ENCODE measurements around the gene STK35. TPM values are rescaled to one million over a fixed set of nuclear protein-coding genes. Genes with fewer than 3 reads are reported as not detected.

STK35 gene
- total and polyA plus RNA-seq, 9 of the 15 experiments (the other 6 are each of a cell fraction or from before 2014, with no cell fraction given): 1.0 to 11.0 (median 6.3) TPM

DNA sequence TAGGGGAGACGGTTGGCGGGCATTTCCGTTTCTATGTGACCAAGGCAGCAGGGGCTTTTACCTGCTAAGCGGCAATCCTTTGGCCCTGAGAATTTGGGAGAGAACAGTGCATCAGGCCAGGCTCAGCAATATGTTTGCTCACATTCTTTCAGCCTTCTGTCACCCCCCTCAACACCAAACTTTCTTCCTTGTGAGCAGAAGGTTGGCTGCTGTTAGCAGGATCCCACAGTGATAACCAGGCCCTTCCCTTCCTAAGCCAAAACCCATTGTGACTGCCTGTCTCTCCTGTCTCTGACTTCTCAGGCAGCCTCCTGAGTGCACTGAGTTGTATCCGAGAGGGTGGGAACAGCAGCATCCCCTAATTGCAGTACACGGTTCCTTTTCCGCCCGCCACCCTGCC is 43.7 kb downstream of the STK35 start:
- Histone ChIP-seq H3K9me1 (ENCODE audit: control insufficient read depth, insufficient read depth, low read length) (no peaks in the 10 kb centered on the region), H3K79me2 (ENCODE audit: control insufficient read depth, insufficient read depth, low read length) (no peaks in the 10 kb centered on the region), H3K27ac (ENCODE audit: extremely low read depth, low read depth, low read length) (no peak overlapping the region), H3K36me3 (ENCODE audit: control insufficient read depth, insufficient read depth, low read length) (peaks cover 4% of the 10 kb centered on the region; the same call in 1 of the 3 replicates), H3K9ac (ENCODE audit: insufficient read depth in 1 of 2, low read depth in 2 of 2, low read length in 2 of 2) (no peak overlapping the region), H3K4me1 (replicated peaks in 1 of 2; ENCODE audit: control insufficient read depth in 2 of 2, insufficient read depth in 2 of 2, low read length in 2 of 2) (no peaks in the 10 kb centered on the region), H3K4me3 (no peak overlapping the region), H4K20me1 (replicated peaks; ENCODE audit: control insufficient read depth, insufficient read depth, low read length) (no peaks in the 10 kb centered on the region), H3K9me3 (replicated peaks; ENCODE audit: control insufficient read depth, insufficient read depth, low read depth, low read length) (no peaks in the 10 kb centered on the region), H3K27me3 (ENCODE audit: control insufficient read depth in 2 of 2, insufficient read depth in 2 of 2, low read length in 2 of 2) (no peaks in the 10 kb centered on the region), H3K4me2 (ENCODE audit: insufficient read depth, low read length) (no peak overlapping the region), H2AFZ (ENCODE audit: low read depth, low read length) (no peak overlapping the region)
- TF ChIP-seq SNIP1 (IDR thresholded peaks at IDR 0.05; ENCODE audit: low read depth): no peak
- no peak for TF ChIP-seq NCOA4 (IDR thresholded peaks at IDR 0.05; ENCODE audit: partially characterized antibody)
- no peak for TF ChIP-seq MYNN (IDR thresholded peaks at IDR 0.05)
- no peak for TF ChIP-seq MYNN (CRISPR knock-in tag; IDR thresholded peaks at IDR 0.05)
- no peak for TF ChIP-seq MTF1 (CRISPR knock-in tag; IDR thresholded peaks at IDR 0.05; ENCODE audit: borderline replicate concordance)
- no peak for TF ChIP-seq BCOR (IDR thresholded peaks at IDR 0.05)
- in situ Hi-C loops (cut with MboI): no loop called here
- WGBS (ENCODE audit: insufficient coverage, low coverage, missing lambda C conversion rate): 90% methylated on average over 5 of the region's 8 CpGs
- POLR2A ChIA-PET: interaction anchor here (0.6 kb wide), 1 partner anchor 16 kb away, joined by 3 read pairs; no protein-coding TSS in a partner anchor
- CTCF ChIA-PET (ENCODE audit: low intra/inter-chr PET ratio): no interaction called here
- ATAC-seq: no peak
- no peak for FAIRE-seq
- no TSS peak for BruUV-seq (replicated peaks)
- DNase-seq (ENCODE audit: extremely low read depth in 1 of 4, low spot score in 3 of 4): no peak
- intact Hi-C loops (cut with micrococcal nuclease): no loop called here

DNA sequence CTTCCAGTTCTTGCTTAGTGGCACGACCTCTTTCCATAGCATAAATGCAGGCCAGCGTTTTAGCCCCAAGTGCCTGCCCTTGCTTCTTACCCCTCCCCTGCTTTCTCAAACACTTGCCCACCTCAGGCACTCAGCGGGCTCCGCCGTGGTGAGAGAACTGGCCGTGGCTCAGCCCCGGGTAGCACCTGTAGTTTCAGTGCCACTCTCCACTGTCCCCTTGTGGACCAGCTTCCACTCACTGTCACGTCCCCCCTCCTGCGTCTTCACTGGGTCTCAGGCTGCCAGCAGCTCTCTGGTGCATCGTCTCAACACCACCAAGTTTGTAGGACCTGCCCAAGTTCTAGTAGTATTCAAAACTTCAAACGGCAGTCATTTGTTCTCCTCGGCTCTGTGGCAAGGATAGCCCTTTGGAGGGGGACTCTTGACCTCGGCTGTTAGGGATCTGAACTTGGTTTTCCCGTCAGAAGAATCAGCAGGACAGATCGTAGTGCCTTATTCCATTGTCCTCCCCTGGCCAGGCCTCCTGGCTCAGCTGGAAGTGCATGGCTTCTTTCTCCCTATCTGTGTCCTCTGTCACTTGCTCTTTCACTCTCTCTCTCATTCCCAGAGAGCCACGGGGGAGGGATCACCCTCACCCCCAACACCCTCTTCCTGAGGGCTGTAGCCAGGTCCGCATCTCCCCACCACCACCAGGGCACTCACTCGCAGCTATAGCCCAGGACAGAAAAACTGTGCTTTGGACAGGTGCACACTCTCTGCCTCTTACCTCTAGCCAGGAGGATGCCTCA is 44.6 kb downstream of the STK35 start:
- H3K27ac ChIP-seq (ENCODE audit: extremely low read depth, low read depth, low read length): no peak overlapping the region
- H3K4me3 ChIP-seq: no peak overlapping the region
- H4K20me1 ChIP-seq (replicated peaks; ENCODE audit: control insufficient read depth, insufficient read depth, low read length): no peaks in the 10 kb centered on the region
- no peaks in the 10 kb centered on the region for H3K9me3 ChIP-seq (replicated peaks; ENCODE audit: control insufficient read depth, insufficient read depth, low read depth, low read length)
- FAIRE-seq (no peak), DNase-seq (ENCODE audit: extremely low read depth in 1 of 4, low spot score in 3 of 4) (no peak), ATAC-seq (no peak)
- intact Hi-C loops (cut with micrococcal nuclease) (no loop called here), in situ Hi-C loops (cut with MboI) (no loop called here)
- no peak overlapping the region for H3K9ac ChIP-seq (ENCODE audit: insufficient read depth in 1 of 2, low read depth in 2 of 2, low read length in 2 of 2)
- POLR2A ChIA-PET: interaction anchor here (1.6 kb wide), 1 partner anchor 10 kb away, joined by 3 read pairs; no protein-coding TSS in a partner anchor
- no TSS peak for BruUV-seq (replicated peaks)
- 79% methylated on average over 14 of the region's 18 CpGs for WGBS (ENCODE audit: insufficient coverage, low coverage, missing lambda C conversion rate)
- H3K9me1 ChIP-seq (ENCODE audit: control insufficient read depth, insufficient read depth, low read length): no peaks in the 10 kb centered on the region
- no peaks in the 10 kb centered on the region for H3K79me2 ChIP-seq (ENCODE audit: control insufficient read depth, insufficient read depth, low read length)
- no peaks in the 10 kb centered on the region for H3K4me1 ChIP-seq (replicated peaks in 1 of 2; ENCODE audit: control insufficient read depth in 2 of 2, insufficient read depth in 2 of 2, low read length in 2 of 2)
- H2AFZ ChIP-seq (ENCODE audit: low read depth, low read length): no peak overlapping the region
- H3K4me2 ChIP-seq (ENCODE audit: insufficient read depth, low read length): no peak overlapping the region
- H3K36me3 ChIP-seq (ENCODE audit: control insufficient read depth, insufficient read depth, low read length): peaks cover 4% of the 10 kb centered on the region; the same call in 1 of the 3 replicates
- CTCF ChIA-PET (ENCODE audit: low intra/inter-chr PET ratio): no interaction called here
- H3K27me3 ChIP-seq (ENCODE audit: control insufficient read depth in 2 of 2, insufficient read depth in 2 of 2, low read length in 2 of 2): no peaks in the 10 kb centered on the region
- TF ChIP-seq KLF13 (tag; IDR thresholded peaks at IDR 0.05; ENCODE audit: borderline replicate concordance, low read depth) (no peak), MYBL2 (IDR thresholded peaks at IDR 0.05; ENCODE audit: low read depth) (no peak), MYBL2 (CRISPR knock-in tag; IDR thresholded peaks at IDR 0.05; ENCODE audit: borderline replicate concordance) (no peak), FOXA3 (CRISPR knock-in tag; conservative IDR thresholded peaks at IDR 0.05 in 1 of 2, IDR thresholded peaks at IDR 0.05 in 1 of 2) (no peak), ADNP (tag; IDR thresholded peaks at IDR 0.05) (no peak), MXI1 (IDR thresholded peaks at IDR 0.05; ENCODE audit: low read depth, low read length) (no peak), ZNF75A (CRISPR knock-in tag; IDR thresholded peaks at IDR 0.05) (no peak)
- TF ChIP-seq, protein P1, sequence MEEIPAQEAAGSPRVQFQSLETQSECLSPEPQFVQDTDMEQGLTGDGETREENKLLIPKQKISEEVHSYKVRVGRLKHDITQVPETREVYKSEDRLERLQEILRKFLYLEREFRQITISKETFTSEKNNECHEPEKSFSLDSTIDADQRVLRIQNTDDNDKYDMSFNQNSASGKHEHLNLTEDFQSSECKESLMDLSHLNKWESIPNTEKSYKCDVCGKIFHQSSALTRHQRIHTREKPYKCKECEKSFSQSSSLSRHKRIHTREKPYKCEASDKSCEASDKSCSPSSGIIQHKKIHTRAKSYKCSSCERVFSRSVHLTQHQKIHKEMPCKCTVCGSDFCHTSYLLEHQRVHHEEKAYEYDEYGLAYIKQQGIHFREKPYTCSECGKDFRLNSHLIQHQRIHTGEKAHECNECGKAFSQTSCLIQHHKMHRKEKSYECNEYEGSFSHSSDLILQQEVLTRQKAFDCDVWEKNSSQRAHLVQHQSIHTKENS (CRISPR knock-in tag; IDR thresholded peaks at IDR 0.05): no peak
